NCI-H345 (cell line): Measurements from ENCODE around the gene VPS13D.

Experiments
- DNase-seq: peaks from one replicate; lab custom pipeline; 2025; lab: John Stamatoyannopoulos, UW

VPS13D gene

DNA sequence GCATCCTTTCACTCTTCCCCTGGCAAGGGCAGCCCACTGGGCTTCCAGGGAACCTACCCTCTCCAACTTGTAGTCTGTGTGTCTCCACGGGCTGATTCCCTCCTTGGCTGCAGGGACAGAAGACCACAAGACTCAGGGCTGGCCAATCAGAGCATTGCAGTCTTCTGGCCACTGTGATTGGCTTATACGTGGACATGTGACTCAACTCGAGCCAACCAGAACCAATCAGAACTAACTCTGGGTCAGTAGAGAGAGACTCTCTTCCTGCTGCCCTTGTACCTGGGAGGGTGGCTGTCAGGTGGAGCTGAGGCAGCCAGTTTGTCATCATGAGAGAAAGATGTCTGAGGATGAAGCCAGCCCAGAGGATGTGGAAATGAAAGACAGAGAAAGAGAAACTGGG lies 324.1 kb downstream of the VPS13D start:
- no peak for DNase-seq

DNA sequence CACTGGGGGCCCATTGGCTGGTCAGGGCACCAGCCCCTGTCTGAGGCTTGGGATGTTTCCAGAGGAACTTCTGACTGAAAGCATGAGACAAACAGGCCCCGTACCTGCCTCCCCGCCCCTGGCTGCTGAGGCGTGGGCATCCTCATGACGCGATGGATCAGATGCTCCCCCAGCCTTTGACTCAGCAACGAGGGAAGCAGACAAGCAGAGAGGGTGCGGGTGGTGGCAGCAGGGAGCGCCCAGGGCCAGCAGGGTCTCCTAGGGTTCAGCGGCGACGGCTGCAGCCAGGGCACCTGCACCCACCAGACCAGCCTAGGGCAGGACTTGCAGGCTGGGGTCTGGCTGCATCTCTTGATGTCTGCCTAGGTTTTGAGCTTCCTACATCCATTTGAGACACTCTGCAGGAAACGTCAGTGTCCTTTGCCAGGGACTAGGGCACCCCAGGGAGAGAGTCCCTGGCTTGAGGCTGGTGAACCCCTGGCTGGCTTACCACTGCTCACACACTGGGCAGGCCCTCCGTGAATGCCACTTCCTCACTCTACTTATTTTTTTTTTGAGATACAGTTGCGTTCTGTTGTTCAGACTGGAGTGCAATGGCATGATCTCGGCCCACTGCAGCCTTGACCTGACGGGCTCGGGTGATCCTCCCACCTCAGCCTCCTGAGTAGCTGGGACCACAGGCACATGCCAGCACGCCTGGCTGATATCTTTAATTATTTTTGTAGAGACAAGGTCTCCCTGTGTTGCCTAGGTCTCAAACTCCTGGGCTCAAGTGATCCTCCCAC lies 324.9 kb downstream of the VPS13D start:
- no peak for DNase-seq

DNA sequence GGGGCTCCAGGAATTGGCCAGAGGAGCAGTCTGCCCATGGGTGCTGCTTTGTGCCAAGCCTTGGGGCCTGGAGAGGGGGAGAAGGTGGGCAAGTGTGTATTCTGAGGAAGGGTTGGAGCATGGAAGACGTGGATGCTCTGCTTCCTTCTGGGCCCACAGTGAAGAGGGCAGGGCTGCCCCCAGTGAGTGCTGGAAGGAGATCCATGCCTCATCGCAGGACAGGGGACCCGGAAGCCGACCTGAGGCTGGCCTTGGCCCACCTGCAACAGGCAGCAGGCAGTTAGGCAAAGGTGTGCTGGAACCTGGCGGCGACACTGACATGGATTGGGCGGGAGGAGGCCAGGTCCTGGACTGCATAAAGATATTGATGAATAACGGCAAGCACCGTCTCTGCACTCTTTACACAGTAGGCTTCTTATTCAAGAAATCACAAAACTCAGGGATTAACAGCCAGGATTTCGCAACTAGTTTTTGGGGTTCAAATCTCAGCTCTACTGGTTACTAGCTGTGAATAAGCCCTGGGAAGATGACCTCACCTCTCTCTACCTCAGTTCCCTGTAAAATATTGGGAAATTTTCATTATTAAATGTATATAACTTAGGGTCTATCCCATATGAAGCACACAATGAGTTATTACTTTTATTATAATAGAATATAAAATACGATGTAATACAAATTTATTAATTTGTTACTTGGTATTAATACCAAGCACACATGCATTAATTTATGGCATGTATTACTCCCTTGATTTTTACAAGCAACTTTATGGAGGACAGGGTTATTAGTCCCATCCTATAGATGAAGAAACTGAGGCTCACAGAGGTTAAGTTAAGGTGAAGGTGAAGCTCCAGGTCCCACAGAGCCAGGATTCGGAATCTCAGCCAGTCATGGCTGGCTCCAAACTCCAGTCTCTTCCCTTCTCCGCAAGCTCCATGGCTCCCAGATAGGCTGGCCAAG lies 325.9 kb downstream of the VPS13D start:
- DNase-seq = no peak

- no peak for DNase-seq
Observed at GRCh38 chr1:12556368-12556930, 326.6 kb downstream of the VPS13D start.

DNA sequence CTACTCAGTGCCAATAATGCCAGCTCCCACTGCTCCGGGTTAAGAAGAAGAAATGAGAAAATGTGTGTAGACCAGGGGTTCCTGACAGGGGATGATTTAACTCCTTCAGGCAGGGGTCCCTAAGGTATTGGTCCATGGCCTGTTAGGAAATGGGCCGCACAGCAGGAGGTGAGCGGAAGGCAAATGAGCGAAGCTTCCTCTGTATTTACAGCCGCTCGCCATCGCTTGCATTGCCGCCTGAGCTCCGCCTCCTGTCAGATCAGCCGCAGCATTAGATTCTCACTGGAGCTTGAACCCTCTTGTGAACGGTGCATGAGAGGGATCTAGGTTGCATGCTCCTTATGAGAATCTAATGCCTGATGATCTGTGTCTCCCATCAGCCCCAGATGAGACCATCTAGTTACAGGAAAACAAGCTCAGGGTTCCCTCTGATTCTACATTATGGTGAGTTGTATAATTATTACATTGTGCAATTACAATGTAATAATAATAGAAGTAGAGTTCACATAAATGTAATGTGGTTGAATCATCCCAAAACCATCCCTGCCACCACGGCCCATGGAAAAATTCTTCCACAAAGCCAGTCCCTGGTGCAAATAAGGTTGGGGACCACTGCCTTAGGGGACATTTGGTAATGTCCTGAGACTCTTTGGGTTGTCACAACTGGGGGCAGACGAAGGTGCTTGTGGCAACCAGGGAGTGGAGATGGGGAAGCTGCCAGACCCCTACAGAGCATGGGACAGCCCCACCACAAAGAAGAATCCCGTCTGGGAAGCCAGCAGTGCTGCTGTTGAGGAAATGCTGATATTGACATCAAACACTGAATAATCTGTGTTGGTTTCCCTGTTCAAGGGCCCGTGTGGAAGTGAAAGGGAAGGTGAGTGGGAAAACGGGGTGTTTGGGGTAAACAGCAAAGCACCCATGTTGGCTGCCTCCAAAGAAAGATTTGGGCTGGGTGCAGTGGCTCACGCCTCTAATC lies 327.4 kb downstream of the VPS13D start:
- no peak for DNase-seq

- DNase-seq = no peak
Observed at GRCh38 chr1:12561121-12561520, 331.3 kb downstream of the VPS13D start.
